Stimulated activated CD4-positive, alpha-beta T cell treated with anti-CD3 and anti-CD28 coated beads, TNF-alpha, amount 100 ng/mL, for 48 hours (primary cell): ENCODE measurements around the gene FAF1.
"Not testable (repeated sequence)": the region's sequence is repeated elsewhere in the genome, so short reads cannot be mapped to it uniquely, and the experiment has no call there.

ENCODE experiments used
- DNase-seq, 3 donors: peaks; one replicate each; pipeline ENCODE4 v3.0.0-alpha.2; 2020; ENCODE audit warnings: low read depth in 3 of 3

Gene FAF1

GRCh38 chr1:50910356-50910755 lies 49.7 kb downstream of the FAF1 start:
- not testable (repeated sequence) for DNase-seq

DNA sequence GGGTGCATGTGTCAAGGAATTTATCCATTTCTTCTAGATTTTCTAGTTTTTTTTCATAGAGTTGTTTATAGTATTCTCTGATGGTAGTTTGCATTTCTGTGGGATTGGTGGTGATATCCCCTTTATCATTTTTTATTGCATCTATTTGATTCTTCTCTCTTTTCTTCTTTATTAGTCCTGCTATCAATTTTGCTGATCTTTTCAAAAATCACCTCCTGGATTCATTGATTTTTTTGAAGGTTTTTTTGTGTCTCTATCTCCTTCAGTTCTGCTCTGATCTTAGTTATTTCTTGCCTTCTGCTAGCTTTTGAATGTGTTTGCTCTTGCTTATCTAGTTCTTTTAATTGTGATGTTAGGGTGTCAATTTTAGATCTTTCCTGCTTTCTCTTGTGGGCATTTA lies 52.5 kb downstream of the FAF1 start:
- not testable (repeated sequence) for DNase-seq

GRCh38 chr1:50906050-50906449 lies 54.0 kb downstream of the FAF1 start:
- not testable (repeated sequence) for DNase-seq

- no peak for DNase-seq
These were observed 57.6 kb downstream of the FAF1 start for GRCh38 chr1:50902419-50902818.

DNA sequence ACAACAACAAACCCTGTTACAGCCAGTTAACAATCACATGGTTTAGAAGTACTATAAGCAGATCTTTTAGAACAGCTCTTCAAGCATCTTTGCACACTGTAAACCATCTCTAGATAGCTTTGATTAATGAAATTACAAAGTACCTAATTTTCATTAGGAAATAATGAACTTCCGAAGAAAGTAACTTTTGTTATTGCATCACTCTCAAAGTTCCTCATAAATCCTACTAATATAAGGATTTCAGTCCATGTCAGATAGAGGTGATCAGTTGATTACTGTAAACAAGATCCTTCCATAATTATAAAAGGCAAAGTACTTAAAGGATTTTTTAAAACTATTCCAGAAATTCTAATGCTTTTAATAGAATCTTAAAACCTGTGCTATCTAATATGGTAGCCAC lies 58.2 kb downstream of the FAF1 start:
- DNase-seq, result no peak

DNA sequence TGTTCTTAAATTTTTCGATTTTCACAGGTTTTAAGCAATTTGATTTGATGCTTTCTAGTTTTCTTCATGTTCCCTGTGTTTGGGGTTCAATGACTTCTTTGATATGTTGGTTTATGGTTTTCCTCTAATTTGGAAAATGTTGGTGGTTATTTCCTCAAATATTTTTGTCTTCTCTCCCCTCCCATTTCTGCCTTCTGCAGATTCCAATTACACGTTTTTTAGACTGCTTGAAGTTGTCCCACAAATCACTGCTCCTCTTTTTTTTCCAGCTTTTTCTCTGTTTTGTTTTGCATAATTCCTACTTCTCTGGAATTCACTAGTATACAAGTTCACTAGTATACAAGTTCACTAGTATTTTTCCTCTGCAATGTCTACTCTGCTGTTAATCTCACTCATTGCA lies 61.3 kb downstream of the FAF1 start:
- no peak for DNase-seq

GRCh38 chr1:50894340-50894739 lies 65.7 kb downstream of the FAF1 start:
- no peak for DNase-seq

DNA sequence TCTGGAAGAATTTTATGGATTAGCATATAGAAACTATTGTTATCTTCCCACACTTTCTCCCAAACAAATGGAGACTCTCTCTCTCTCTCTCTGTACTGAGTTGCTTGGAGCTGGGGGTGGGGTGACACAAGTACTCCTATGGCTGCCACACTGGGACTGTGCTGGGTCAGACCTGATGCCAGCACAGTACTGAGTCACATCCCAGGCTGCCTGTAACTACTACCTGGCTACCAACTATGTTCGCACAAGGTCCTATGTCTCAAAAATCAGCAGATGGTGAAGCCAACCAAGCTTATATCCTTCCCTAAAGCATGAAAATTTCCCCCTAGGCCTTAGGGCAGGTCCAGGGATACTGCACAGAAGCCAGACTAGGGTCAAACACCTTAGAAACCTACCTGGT lies 66.6 kb downstream of the FAF1 start:
- DNase-seq, result no peak

- DNase-seq, result not testable (repeated sequence)
These were observed 72.5 kb downstream of the FAF1 start for GRCh38 chr1:50887555-50887954.

DNA sequence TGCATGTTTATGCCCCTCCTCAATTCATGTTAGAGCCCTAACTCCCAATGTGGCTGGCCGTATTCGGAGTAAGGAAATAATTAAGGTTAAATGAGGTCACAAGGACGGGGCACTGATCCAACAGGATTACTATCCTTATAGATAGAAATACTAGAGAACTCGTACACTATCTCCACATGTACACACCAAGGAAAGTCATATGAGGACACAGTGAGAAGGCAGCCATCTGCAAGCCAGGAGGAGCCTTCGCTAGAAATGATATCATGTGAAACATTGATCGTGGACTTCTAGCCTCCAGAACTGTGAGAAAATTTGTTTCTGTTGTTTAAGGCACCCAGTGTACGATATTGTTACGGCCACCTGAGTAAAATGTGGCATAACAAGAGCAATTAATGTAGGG lies 79.7 kb downstream of the FAF1 start:
- no peak for DNase-seq

- DNase-seq, result no peak
These were observed 80.9 kb downstream of the FAF1 start for GRCh38 chr1:50879137-50879536.

DNA sequence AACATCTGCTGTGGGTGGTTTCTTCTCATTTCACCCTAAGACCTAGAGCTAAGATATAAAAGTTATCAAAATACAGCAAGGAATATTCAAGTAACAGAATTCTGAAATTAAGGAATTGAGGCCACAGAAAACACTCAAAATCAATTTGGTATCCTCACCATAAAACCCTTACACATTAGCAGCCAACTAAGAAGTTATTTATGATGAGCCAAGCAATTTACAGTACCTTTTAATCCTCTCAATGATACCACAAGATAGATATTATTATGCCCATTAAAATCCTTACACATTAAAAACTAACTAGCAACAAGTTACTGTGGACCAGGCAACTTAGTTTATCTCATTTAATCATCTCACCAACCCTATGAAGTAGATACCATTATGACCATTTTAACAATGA lies 81.6 kb downstream of the FAF1 start:
- no peak for DNase-seq

DNA sequence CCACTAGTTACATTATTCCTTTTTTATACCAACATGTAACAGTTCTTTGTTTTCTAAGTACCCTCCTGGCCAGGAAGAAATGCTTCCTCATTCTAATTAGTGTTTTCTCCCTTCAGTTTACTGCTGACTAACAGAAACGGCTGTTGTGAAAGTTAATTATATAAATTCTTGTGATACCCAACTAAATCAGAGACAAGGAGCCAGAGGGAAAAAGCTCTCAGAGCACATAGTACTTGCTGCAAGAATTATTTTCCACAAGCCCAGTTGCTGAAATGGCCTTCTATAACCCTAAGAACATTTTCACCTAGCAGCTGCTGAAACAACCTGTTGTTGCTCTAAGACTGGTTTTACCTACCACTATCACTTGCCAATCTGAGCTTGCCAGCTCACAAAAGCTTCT lies 82.4 kb downstream of the FAF1 start:
- no peak for DNase-seq

GRCh38 chr1:50873458-50874187 lies 86.4 kb downstream of the FAF1 start:
- DNase-seq, result peak; percentile 27 to 50 (median 41)

DNA sequence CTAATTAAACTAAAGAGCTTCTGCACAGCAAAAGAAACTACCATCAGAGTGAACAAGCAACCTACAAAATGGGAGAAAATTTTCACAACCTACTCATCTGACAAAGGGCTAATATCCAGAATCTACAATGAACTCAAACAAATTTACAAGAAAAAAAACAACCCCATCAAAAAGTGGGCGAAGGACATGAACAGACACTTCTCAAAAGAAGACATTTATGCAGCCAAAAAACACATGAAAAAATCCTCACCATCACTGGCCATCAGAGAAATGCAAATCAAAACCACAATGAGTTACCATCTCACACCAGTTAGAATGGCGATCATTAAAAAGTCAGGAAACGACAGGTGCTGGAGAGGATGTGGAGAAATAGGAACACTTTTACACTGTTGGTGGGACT lies 95.2 kb downstream of the FAF1 start:
- not testable (repeated sequence) for DNase-seq

DNA sequence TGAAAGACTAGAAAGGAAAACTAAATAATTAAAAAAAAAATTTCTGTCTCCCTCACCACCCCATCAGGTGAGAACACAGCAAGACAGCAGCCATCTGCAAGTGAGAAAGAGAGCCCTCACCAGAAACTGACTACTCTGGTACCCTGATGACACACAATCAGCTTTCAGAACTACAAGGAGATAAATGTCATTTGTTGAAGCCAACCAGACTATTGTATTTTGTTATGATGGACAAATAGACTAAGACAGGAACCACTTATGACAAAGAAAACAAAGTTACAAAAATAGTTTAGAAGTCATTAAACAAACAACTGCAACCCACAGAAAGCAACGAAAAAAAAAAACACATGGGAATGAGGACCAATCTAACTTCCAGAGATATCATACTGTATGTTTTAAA lies 98.3 kb downstream of the FAF1 start:
- no peak for DNase-seq

DNA sequence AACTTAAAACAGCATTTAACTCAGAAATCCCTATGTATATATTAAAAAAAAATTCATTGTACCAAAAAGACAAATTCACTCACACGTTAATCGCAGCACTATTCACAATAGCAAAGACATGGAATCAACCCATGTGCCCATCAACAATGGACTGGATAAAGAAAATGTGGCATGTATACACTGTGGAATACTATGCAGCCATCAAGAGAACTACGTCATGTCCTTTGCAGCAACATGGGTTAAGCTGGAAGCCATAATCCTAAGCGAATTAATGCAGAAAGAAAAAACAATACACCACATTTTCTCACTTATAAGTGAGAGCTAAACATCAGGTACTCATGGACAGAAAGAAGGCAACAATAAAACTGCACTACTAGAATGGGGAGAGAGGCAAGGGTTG lies 99.4 kb downstream of the FAF1 start:
- no peak for DNase-seq

DNA sequence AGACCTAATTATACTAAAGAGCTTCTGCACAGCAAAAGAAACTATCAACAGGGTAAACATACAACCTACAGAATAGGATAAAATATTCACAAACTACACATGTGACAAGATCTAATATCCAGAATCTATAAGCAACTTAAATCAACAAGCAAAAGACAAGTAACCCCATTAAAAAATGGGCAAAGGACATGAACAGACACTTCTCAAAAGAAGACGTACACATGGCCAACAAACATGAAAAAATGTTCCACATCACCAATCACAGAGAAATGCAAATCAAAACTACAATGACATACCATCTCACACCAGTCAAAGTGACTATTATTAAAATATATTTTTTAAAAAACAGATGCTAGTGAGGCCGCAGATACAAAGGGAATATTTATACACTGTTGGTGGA lies 99.8 kb downstream of the FAF1 start:
- no peak for DNase-seq

- no peak for DNase-seq
These were observed 100.4 kb downstream of the FAF1 start for GRCh38 chr1:50859657-50860056.

- no peak for DNase-seq
These were observed 101.3 kb downstream of the FAF1 start for GRCh38 chr1:50858761-50859160.

DNA sequence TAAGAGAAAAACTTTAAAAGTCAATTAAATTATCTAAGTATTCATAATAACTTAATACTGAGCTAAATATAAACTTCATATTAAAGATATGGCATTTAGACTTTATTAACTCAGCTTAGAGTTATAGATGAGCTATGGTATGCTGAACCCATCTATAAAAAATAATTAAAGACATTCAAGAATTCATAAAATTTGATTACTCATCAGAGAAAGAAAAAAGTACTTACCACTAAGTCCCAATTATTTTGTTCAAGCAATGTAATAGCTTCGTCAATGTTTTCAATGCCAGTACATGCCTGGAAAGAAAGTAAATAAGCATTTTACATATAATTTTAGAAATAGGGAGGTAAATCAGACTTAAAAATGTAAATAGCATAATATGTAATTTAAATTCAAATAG lies 102.4 kb downstream of the FAF1 start:
- no peak for DNase-seq

DNA sequence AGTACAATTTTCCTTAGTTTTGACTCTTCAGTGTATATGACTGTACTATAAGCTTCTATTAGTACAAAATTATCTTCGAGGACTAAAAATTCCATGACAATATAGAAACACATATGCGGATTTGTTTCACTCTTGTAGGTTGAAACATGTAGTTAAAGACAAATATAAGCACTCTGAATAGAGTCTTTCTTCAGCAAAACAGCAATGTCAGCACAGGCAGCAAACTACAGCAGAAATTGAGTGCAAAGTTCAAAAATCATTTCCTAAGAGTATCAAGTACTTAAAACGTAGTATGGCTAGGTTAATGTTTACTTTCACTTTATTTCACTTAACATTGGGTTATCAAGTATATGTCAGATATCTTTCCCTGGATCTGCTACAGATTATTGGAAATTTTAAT lies 106.7 kb downstream of the FAF1 start:
- no peak for DNase-seq

- DNase-seq, result no peak
These were observed 107.2 kb downstream of the FAF1 start for GRCh38 chr1:50852889-50853288.

DNA sequence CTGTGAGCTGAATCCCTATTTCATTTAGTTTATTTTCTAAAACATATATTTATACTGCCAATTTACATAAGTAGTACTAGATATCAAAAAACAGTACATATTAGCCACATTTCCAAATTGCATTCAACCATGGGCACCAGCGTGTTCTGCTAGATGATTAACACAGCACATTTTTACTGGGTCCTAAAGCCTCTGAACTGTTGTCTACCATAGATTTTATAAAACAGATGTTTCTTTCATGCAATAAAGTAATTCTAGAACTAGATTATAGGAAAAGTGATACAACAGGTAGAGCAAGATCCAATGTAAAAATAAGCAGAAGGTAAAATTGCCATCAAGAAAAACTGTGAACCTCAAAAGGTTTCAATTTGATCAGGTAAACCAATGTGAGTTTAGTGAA lies 108.6 kb downstream of the FAF1 start:
- DNase-seq, result no peak
